GM18873 (cell line): ENCODE results near the gene KLHL29.

Source experiments
- ATAC-seq: cut with Tn5 transposase; IDR thresholded peaks from one replicate; pipeline ENCODE4 v1.9.1; 2021; ENCODE audit warnings: mild to moderate bottlenecking, moderate library complexity, moderate number of reproducible peaks; ENCODE audit not compliant: unreplicated experiment, low FRiP score

KLHL29 gene

GRCh38 chr2:23465936-23466335 is 81.0 kb downstream of the KLHL29 start:
- no peak for ATAC-seq

DNA sequence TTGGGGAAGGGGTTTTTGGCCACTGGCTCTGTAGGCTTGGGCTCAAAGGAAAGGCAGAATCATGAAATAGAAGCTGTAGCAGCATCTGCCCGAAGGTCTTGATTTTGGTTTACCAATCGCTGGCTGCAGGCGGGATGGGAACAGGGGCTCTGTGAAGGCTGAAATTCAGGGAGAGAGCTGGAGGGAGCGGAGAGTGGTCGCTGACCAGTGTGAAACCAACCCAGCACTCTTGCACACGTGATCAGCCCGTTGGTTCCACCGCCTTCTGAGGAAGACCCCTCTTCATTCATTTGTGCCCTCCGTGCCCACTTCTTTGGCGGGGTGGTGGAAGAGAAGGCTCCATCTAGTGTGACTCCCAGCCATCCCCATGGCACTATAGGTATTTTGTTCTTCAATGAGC is 82.6 kb downstream of the KLHL29 start:
- ATAC-seq, result no peak

DNA sequence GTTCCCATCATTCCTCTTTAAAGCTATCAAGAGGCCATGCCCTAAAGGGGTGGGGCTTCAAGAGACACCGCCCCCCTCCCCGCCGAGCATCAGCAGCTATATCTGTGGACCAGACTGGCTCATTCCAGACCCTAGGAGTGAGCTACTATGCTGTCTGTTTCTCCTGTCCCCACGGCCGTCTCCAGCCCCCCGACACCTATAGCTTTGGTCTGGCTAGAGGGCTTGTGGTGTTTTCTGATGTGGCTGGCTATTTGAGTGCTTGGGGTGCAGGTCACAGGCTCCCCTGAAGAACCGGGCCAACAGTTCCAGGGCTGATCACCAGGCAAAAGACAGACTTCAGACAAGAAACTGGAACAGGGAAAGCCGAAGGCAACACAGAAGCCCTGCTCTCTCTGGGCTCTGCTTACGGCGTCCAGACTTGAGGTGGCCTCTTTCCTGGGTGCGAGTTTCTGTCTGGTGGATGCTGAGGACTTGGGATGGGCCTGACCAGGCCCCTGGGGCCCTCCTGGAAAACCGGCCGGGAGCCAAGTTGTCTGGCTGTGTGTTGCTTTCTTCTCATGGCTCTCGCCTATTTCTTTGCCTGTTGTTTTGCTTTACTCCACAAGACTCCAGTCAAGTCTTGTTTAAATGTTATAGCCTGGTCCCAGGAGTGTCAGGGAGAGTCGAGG is 83.6 kb downstream of the KLHL29 start:
- ATAC-seq, result no peak

DNA sequence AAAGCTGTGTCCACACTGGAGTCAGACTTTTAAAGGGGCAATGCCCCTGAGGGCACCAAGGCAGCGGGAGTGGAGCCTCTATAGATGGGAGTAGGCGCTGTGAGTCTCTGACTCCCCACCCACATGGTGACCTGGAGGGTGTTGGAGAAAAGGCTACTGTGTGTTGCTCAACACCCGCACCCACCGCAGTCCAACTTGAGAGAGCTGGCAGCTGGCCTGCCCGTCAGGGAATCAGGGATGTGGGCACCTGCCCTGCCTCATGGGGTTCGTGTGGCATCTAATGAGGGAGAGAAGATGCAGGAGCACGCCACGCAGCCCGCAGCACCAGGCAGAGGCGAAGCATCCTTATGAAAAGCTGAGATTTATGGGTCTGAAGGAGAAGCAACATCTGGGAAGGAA is 84.2 kb downstream of the KLHL29 start:
- ATAC-seq, result no peak

GRCh38 chr2:23475036-23475435 is 90.1 kb downstream of the KLHL29 start:
- ATAC-seq, result no peak

DNA sequence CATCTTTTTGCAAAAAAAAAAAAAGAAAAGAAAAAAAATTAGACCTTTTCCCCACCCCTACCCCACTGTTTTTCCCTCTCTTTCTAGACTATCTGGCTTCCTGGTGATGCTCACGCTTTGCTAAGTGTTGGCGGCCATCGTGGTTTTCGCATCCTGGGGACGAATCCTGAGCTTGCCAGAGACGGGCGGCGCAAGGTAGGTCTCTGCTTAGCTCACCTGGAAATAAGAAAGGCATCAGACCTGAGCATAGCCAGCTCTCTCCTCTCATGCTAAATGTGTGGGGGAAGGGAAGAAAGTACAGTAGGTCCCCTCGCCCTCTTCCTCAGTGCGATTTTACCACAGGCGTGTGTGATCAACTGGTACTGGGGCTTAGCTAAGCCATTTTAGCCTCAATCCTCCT is 90.5 kb downstream of the KLHL29 start:
- no peak for ATAC-seq

- no peak for ATAC-seq
These were observed 91.8 kb downstream of the KLHL29 start for GRCh38 chr2:23476786-23477185.

- no peak for ATAC-seq
These were observed 92.4 kb downstream of the KLHL29 start for GRCh38 chr2:23477392-23477791.

DNA sequence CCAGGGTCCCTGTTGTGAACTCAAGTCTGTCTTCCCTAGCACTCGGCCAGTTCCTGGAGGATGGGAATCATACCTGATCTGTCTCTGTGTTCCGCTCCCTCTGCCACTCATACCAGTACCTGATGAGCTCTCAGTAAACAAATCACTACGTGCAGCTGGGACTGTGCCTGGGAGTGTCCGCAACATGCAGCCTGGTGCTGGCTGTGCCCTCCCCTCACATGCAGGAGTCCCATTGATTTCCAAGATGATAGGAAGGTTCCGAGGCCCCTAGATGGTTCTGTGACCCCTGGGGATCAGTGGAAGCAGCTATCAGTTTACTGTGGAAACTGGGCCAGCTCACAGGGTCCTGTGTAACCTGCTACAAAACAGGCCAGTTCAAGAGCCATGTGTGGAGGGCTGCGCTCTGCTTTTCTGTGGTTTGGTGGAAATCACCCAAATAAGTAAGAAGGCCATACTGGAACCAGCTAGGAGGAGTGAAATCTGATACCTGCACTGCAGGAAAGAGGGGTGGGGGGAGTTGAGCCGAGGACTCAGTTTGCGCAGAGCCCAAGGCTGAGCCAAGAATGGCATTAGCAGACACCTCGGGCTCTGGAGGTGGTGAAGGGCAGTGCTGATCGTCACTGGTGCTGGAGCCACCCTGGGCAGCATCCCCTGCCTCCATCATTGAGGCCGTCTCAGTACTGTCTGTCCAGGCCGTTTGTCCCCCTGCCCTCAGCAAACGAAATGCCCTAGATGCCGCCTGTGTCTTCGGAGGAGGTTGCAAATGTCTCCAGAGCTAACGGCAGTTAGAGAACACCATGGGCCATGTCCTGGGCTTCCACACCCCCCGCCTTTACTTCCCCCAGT is 93.3 kb downstream of the KLHL29 start:
- ATAC-seq, result no peak

- no peak for ATAC-seq
These were observed 94.1 kb downstream of the KLHL29 start for GRCh38 chr2:23478933-23479683.

- no peak for ATAC-seq
These were observed 96.2 kb downstream of the KLHL29 start for GRCh38 chr2:23480957-23481797.

DNA sequence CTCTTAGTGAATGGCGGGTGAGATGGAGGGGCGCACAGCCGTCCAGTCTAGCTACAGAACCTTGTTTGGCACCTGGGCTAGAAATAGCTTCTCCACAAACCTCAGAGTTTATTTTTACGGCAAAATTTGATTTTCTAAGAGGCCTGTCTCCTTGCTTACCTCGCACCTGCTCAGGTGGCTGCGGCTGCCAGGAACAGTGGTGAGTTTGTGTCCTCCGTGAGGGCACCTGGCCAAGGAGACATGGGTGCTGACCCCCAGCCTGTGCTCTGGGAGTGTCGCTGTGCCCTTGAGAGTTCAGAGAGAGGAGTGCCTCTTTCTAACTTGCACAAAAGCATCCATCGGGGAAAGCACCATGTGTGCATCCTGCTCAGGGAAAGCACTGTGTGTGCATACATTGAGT is 97.2 kb downstream of the KLHL29 start:
- no peak for ATAC-seq

DNA sequence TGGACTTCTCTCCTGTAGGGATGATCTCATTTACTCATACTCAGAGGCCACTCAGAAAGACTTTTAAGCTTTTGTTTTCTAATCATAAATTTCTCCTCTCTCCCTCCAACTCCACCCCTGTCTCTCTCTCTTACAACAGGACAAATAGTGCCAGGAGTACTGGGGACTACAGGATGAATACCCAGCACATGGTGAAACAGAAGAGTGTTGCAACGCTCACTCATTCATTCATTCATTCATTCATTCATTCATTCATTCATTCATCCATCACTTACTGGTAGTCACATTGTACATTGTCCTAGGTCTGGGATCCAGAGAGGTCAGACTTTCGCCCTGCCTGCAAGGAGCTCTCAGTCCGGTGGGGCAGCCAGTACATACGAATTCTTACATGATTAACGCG is 97.6 kb downstream of the KLHL29 start:
- no peak for ATAC-seq

- no peak for ATAC-seq
These were observed 98.8 kb downstream of the KLHL29 start for GRCh38 chr2:23483791-23484190.

DNA sequence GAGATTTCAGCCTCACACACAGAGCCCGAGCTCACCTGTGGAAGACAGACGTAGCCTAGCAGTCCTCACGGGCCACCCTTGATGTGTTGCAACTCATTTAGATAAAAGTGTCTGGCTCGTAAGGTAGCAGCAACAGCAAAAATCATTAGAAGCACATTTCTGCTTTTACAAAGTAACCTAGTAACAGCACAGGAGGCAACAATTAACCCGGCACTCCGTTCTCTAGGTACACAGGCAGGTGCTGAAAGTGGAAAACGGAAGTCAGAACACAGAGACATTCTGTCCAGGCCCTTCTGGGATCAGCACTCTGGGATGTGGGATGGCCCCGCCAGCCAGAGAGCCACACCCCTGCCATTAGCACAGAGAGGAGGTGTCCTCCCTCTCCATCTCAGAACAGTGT is 99.3 kb downstream of the KLHL29 start:
- no peak for ATAC-seq

DNA sequence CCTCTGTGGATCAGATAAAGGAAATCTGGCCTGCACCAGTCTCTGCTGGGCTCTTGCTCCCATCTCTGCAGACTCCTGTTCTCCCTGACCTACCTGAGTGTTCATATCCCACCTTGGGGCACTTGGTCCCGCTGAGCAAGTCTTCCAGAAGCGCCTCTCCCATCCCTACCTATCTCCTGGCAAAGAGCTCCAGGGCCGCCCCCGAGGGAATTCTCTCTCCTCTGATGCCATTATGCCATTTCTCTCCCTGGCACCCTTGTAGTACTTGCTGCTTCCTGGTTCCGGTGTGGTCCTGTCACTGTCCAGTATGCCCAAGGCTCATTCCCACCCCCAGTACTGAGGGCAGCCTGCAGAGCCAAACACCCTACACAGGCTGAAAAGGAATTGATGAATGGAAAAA is 99.8 kb downstream of the KLHL29 start:
- no peak for ATAC-seq

DNA sequence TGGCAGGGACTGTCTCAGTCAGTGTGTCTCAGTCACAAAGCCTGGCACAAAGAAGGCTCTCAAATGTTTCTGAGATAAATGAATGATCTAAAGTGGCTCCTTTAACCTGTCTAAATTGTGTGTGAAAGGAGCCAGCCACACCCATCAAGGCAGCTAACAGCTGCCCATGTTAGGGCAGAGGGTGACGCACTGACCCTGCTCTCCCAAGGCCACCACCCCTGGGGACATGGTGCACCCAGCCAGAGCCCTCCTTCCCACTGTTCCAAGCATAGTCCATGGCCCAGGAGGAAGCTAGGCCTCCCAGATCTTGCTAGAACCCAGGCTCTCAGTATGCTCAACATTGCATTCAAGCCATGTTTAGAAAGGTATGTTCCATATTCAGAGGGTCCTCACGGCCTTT is 100.3 kb downstream of the KLHL29 start:
- no peak for ATAC-seq

GRCh38 chr2:23485841-23486683 is 101.1 kb downstream of the KLHL29 start:
- ATAC-seq, result no peak

- ATAC-seq, result no peak
These were observed 101.7 kb downstream of the KLHL29 start for GRCh38 chr2:23486684-23487075.
